Loucy (cell line): Measurements from ENCODE around the gene SLC10A4.

Experiments used
- H2AFZ ChIP-seq: fragments of 200-600 bp; sonication (generic); 2 replicates; pipeline ENCODE4 v1.6.0; 2016; ENCODE audit warnings: antibody characterized with exemption, mild to moderate bottlenecking, low read length, moderate library complexity
- H3F3A ChIP-seq: fragments of 200-600 bp; 2 replicates; pipeline ENCODE4 v1.6.0; 2016; ENCODE audit warnings: antibody characterized with exemption, low read depth, mild to moderate bottlenecking
- H3K27me3 ChIP-seq: fragments of 200-600 bp; sonication (generic); 2 replicates; pipeline ENCODE4 v1.6.1; 2014; ENCODE audit warnings: low read length, mild to moderate bottlenecking; ENCODE audit not compliant: insufficient read depth, poor library complexity, severe bottlenecking
- H3K36me3 ChIP-seq: fragments of 200-600 bp; sonication (generic); 2 replicates; pipeline ENCODE4 v1.6.1; 2016; ENCODE audit warnings: low read length; ENCODE audit not compliant: insufficient read depth
- H3K4me1 ChIP-seq: fragments of 200-600 bp; sonication (generic); 2 replicates; pipeline ENCODE4 v1.5.1; 2014; ENCODE audit warnings: low read length, mild to moderate bottlenecking; ENCODE audit not compliant: insufficient read depth, poor library complexity, severe bottlenecking
- H3K4me2 ChIP-seq: fragments of 200-600 bp; sonication (generic); 2 replicates; pipeline ENCODE4 v1.6.0; 2014; ENCODE audit warnings: antibody characterized with exemption, low read length, low read depth, mild to moderate bottlenecking; ENCODE audit not compliant: poor library complexity, severe bottlenecking
- H3K4me3 ChIP-seq: fragments of 200-600 bp; sonication (generic); 2 replicates; pipeline ENCODE4 v1.5.1; 2014; ENCODE audit warnings: low read length, mild to moderate bottlenecking, mixed read lengths; ENCODE audit not compliant: poor library complexity, severe bottlenecking
- H3K79me2 ChIP-seq: fragments of 200-600 bp; sonication (generic); 2 replicates; pipeline ENCODE4 v1.6.1; 2014; ENCODE audit warnings: low read length; ENCODE audit not compliant: insufficient read depth
- H3K9ac ChIP-seq: fragments of 200-600 bp; sonication (generic); 2 replicates; pipeline ENCODE4 v1.6.0; 2014; ENCODE audit warnings: mild to moderate bottlenecking, low read depth, low read length, moderate library complexity; ENCODE audit not compliant: poor library complexity, severe bottlenecking
- H3K9me2 ChIP-seq: fragments of 200-600 bp; sonication (generic); replicated peaks from 2 replicates; pipeline ENCODE4 v1.6.1; 2016; ENCODE audit warnings: low read depth, low read length, mixed read lengths
- H3K9me3 ChIP-seq: fragments of 200-600 bp; sonication (generic); 2 replicates; pipeline ENCODE4 v1.6.1; 2014; ENCODE audit warnings: mild to moderate bottlenecking, antibody characterized with exemption, low read length, low read depth; ENCODE audit not compliant: insufficient read depth
- H4K20me1 ChIP-seq: fragments of 200-600 bp; sonication (generic); 2 replicates; pipeline ENCODE4 v1.6.0; 2014; ENCODE audit warnings: antibody characterized with exemption, low read length, mild to moderate bottlenecking; ENCODE audit not compliant: insufficient read depth, poor library complexity, severe bottlenecking
- CTCF ChIP-seq: fragments of 200-600 bp; sonication (generic); conservative IDR thresholded peaks from 2 replicates; pipeline ENCODE4 v1.5.1; 2014; ENCODE audit warnings: mild to moderate bottlenecking, antibody characterized with exemption, low read length
- EZH2phosphoT487 ChIP-seq: fragments of 200-600 bp; IDR thresholded peaks from 2 replicates; pipeline ENCODE4 v1.6.1; 2018; ENCODE audit warnings: antibody characterized with exemption, mild to moderate bottlenecking, moderate library complexity, borderline replicate concordance

Gene SLC10A4

GRCh38 chr4:48470137-48470536, 13.0 kb upstream of the SLC10A4 start:
- Histone ChIP-seq H3K9me2 (no peaks in the 10 kb centered on the region), H3K27me3 (no peaks in the 10 kb centered on the region), H3F3A (no peaks in the 10 kb centered on the region), H3K4me3 (no peak overlapping the region), H2AFZ (no peak overlapping the region), H3K79me2 (no peaks in the 10 kb centered on the region), H4K20me1 (no peaks in the 10 kb centered on the region), H3K9ac (no peak overlapping the region), H3K9me3 (no peaks in the 10 kb centered on the region), H3K4me2 (no peak overlapping the region), H3K36me3 (no peaks in the 10 kb centered on the region), H3K4me1 (no peaks in the 10 kb centered on the region)
- TF ChIP-seq EZH2phosphoT487 (no peak), CTCF (no peak)

- Histone ChIP-seq H3K4me3 (no peak overlapping the region), H3K4me2 (no peak overlapping the region), H3K9ac (no peak overlapping the region), H3K9me2 (no peaks in the 10 kb centered on the region), H3K4me1 (no peaks in the 10 kb centered on the region), H3F3A (no peaks in the 10 kb centered on the region), H3K79me2 (no peaks in the 10 kb centered on the region), H3K27me3 (no peaks in the 10 kb centered on the region), H3K9me3 (no peaks in the 10 kb centered on the region), H4K20me1 (no peaks in the 10 kb centered on the region), H3K36me3 (no peaks in the 10 kb centered on the region), H2AFZ (no peak overlapping the region)
- TF ChIP-seq EZH2phosphoT487 (no peak), CTCF (no peak)
These were observed 12.6 kb upstream of the SLC10A4 start for GRCh38 chr4:48470570-48470969.

GRCh38 chr4:48472794-48473193, 10.3 kb upstream of the SLC10A4 start:
- Histone ChIP-seq H3K36me3 (no peaks in the 10 kb centered on the region), H2AFZ (no peak overlapping the region), H3K27me3 (no peaks in the 10 kb centered on the region), H3K4me1 (no peaks in the 10 kb centered on the region), H3K4me2 (no peak overlapping the region), H3K9me3 (no peaks in the 10 kb centered on the region), H3K9ac (no peak overlapping the region), H3K4me3 (no peak overlapping the region), H3K79me2 (no peaks in the 10 kb centered on the region), H4K20me1 (no peaks in the 10 kb centered on the region), H3K9me2 (no peaks in the 10 kb centered on the region), H3F3A (no peaks in the 10 kb centered on the region)
- TF ChIP-seq CTCF (no peak), EZH2phosphoT487 (no peak)
